Stimulated activated CD4-positive, alpha-beta T cell treated with anti-CD3 and anti-CD28 coated beads, Interleukin-4, amount 100 ng/mL, for 1 hour (primary cell): Measurements from ENCODE around the gene ARRDC2.
"Not testable (repeated sequence)": the region's sequence is repeated elsewhere in the genome, so short reads cannot be mapped to it uniquely, and the experiment has no call there.

Experiments
- DNase-seq: peaks from one replicate; pipeline ENCODE4 v3.0.0-alpha.2; 2020

ARRDC2 gene

DNA sequence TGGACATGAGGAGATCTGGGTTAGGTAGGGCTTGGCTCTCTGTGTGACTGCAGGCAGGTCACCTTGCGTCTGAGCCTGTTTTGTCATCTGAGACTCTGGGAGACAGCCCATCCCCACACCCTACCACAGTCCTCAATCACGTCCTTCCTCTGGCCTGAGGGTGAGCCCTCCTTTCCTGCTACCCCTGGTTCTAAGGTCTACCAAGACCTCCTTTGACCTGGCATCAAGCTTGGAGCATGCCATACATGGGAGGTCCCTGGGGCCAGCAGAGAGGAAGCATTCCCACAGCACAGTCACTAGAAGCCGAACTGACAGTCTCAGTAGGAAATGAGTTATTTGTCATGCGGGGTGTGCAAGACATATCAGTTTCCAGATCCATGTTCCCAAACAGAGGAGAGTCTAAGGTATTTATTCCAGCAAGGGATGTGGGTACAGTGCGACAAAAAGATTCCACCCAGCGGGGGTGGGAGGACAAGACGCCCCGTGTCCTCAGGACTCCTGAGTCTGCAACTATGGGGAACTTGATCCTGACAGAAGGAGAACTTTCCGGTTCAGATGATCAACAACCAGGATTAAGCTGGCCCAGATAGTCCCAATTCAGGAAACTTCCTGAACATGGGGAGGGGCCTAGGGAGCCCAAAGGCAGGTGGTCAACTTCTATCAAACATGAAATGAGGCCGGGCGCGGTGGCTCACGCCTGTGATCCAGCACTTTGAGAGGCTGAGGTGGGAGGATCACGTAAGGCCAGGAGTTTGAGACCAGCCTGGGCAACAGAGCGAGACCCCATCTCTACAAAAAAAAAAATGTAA, 9.5 kb downstream of the ARRDC2 start:
- DNase-seq: no peak

DNA sequence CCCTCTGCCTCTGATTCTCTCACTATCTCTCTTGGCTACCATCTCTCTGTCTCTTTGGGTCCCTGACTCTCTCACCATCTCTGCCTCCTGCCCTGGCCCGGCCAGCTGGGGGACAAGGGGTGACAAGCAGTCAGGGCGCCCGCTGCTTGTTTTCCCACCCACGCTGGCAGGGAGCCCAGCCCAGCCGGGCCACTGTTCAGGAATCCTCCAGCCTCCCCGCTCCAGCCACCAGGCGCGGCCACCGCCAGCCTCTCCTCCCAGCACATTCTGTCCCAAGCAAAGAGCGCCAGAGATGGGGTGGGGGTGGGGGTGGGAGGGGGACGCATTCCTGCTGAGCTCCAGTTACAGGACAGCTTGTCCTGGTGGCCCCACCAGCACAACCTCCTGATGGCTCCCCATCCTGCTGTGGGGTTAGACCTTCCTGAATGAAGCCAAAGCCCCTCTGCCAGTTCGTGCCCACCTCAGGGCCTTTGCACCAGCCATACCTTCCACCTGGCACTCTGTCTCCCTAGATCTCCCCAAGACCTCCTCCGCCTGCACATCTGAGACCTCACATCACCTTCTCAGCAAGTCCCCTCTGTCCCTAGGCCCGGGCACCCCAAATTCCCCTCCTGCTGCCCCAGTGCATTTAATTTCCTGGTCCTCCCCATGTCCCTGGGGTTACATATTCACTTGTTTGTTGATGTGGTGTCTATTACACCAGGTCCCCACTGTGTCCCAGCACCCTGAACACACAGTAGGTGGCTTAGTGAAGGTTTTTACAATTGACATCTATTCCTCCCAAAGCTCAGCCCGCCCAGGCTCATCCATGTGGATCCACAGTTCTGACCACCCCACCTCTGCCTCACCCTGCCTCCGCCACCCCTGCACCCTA, 12.5 kb downstream of the ARRDC2 start:
- no peak for DNase-seq

DNA sequence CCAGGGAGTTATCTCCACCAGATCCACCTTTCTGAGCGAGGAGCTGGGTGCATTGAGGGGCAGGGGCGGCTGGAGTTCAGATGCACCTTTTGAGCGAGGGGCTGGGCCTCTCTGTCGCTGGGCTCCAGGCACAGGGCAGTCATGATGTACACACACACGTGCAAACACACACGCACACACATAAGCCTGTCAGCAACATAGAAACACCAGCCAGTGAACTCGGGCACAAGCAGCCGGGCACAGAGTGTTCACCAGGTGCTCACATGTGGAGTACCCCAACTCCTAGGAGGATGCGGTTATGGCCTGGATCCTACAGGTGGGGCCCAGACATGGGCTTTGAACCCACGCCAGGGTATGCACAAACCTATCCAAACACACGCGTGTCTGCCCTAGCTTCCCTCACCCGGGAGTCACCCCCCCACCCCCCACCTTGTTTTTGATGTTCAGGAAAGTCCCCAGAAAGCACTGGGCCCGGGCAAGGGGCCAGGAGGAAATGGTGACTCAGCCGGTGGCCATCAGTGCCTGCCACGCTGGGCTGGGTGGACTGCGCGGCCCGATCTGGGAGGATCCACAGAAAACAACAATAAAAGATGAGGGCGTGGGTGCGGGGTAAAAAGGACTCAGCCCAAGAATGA, 13.3 kb downstream of the ARRDC2 start:
- DNase-seq: peak; percentile 64

DNA sequence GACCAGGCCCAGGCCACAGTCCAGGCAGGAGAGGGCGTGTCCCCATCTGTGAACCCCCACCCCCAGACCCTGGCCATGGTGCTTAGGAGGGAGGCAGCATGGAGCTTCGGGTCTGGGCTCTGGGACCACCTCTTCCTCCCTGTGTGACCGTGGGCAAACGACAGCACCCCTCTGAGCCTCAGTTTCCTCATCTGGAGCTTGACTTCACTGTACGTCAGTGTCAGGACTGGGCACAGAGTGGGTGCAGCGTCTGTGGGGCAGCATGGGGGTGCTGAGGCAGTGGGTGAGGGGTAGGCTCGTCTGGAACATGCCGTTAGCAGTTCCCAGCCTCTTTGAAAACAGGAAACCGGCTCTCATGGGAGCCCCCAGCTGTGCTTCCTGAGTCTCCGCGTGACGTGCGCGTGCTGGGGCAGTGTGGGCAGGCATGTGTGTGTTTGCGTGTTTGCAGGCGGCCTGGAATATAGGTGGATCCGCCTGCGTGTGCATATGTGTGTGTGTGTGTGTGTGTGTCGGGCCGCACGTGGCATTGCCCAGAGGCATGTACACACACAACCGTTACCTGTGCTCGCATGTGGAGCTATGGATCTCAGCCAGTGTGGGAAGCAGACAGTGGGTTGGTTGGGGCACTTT, 15.8 kb downstream of the ARRDC2 start:
- peak; percentile 56 for DNase-seq

DNA sequence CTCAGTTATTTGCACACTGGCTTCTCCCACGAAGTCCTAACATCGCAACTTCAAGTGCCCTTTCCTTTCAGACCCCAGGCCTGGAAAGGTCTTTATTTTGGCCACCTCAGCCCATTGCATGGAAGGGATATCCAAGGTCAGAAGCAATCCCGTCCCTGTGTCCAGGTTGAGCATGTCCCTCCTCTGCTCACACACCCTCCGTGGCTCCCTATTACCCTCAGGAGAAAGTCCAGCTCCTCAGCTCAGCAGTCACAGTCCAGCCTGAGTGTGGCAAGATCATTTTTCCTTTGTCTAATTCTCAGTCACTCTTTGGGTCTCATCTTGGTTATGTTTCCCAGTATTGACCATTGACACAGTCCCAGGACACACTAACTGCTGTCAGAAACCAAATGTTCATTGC, 19.2 kb downstream of the ARRDC2 start:
- DNase-seq: no peak

DNA sequence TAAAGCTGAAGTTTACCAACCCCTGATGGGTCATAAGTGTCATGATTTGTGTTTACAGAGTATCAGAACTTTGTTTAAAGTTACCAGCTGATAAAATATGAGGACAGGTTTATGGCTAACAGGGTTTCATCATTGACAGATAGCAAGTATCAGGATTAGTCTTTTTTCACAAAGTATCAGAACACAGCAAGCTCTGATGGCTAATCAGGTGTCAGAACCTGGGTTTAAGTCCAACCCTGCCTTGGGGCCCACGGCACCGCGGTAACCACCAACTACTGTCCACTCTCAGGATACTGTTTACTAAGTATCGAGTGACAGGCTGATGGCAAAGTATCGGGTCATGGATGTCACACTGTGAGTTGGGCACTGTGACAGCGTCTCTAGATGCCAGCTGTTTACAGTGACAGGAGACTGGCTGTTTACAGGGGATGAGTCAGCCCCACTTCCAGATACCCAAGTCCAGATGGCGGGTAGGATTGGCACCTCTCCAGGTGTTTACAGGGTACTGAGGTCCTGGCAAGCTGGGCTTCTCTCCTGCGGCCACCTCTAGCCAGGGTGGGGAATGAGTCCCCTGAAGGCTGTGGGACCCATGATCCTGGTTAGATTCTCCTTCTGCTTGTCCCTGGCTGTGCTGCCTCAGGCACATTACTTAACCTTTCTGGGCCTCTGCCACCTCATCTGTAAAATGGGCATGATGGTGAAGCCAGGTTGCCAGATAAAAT, 21.8 kb downstream of the ARRDC2 start:
- no peak for DNase-seq

DNA sequence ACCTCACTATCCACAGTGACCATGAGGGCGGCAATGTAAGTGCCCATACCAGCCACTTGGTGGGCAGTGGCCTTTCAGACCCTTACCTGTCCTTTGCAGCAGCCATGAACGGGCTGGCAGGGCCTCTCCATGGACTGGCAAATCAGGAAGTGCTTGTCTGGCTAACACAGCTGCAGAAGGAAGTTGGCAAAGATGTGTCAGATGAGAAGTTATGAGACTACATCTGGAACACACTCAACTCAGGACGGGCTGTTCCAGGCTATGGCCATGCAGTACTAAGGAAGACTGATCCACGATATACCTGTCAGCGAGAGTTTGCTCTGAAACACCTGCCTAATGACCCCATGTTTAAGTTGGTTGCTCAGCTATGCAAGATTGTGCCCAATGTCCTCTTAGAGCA, 23.4 kb downstream of the ARRDC2 start:
- DNase-seq: not testable (repeated sequence)

DNA sequence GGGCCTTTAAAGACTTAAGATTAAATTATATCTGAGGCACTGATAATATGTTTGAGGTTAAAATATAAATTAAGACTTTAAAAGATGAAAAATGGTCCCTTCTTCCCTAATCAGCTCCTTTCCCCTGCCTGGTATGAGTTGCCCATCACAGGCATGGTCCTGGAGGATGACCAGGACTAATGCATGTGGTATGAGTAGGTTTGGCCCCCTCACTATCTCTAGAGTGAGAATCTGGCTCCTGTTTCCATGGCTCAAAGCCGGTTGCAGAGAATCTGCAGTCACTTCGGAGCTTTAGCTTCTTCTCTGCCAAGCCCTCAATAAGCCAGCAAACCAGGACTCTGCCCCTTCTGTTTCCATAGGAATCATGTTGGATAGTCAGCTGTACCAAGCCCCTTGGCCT, 24.1 kb downstream of the ARRDC2 start:
- not testable (repeated sequence) for DNase-seq

DNA sequence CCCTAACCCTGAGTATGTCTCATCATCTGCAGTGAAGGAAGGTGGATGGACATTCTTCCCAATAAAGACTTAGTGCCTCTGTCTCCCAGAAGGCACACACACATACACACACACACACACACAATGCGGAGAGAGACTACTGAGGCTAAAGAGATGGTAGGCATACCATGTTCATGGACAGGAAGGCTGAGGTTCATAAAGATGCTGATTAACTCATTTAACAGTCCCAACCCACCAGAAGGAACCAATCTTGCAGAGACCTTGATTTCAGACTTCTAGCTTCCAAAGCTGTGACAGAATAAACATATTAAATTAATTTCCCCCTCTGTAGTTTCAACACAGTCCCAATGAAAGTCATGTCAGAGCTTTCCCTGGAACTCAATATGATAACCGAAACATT, 33.1 kb downstream of the ARRDC2 start:
- no peak for DNase-seq

DNA sequence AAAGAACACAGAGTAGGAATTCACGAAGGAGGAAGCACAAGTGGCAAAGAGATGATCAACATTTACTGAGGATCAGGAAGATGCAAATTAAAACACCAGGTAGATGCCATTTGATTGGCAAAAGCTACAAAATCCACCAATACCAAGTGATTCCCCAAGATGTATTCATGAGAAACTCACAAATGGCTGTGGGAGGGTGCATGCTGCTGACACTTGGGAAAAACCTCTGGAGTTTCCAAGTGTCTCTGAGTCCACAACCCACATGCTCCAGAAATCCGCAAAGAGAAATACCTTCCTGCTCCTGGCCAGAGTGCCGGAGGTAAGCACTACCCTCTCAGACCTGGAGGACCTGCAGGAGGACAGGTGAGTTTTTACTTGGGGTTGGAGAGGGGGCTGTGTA, 35.7 kb downstream of the ARRDC2 start:
- DNase-seq: no peak

DNA sequence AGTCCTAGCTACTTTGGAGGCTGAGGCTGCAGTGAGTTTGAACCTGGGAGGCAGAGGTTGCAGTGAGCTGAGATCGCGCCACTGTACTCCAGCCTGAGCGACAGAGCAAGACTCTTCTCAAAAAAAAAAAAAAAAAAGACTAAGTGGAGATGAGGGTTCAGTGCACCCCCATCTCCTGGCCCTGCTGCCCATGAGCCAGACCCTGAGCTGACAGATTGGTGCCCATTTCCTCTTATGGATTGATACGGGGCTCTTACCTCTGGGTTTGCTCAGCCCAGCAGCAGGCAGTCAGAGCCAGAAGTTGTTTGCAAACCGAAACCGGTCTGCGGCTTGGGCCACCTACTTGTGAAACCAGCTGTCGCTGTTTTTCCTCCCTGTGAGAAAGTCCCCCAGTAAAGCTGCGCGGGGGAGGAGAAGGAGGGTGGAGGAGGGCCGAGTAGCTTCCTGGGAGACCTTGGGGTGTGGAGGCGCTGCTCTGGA, 36.9 kb downstream of the ARRDC2 start:
- peak; percentile 81 for DNase-seq

DNA sequence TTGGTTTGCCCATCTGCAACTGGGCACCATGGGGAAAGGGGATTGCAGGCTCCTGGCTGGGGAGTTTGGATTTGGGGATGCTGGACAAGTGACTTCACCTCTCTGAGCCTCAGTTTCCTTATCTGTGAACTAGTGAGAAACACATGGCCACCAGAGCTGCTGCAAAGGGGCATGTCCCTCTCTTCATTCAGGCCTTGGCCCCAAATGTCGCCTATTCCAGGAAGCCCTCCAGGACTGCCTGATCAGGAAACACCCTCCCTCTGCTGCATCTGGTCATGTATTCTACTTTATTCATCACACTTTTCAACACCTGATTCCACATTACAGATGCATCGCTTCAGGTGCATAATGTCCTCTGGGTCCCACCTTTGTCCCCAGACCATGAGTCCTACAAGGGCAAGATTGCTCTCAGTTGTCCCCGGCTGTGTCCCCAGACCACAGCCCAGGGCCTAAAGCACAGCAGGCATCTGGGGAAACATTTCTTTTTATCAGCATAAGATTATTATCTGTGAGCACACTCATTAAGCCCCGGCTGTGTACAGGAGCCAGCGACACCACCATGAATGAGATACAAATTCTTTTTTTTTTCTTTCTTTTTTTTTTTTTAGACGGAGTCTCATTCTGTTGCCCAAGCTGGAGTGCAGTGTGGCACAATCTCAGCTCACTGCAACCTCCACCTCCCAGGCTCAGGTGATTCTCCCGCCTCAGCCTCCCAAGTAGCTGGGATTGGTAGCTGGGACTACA, 37.5 kb downstream of the ARRDC2 start:
- no peak for DNase-seq

DNA sequence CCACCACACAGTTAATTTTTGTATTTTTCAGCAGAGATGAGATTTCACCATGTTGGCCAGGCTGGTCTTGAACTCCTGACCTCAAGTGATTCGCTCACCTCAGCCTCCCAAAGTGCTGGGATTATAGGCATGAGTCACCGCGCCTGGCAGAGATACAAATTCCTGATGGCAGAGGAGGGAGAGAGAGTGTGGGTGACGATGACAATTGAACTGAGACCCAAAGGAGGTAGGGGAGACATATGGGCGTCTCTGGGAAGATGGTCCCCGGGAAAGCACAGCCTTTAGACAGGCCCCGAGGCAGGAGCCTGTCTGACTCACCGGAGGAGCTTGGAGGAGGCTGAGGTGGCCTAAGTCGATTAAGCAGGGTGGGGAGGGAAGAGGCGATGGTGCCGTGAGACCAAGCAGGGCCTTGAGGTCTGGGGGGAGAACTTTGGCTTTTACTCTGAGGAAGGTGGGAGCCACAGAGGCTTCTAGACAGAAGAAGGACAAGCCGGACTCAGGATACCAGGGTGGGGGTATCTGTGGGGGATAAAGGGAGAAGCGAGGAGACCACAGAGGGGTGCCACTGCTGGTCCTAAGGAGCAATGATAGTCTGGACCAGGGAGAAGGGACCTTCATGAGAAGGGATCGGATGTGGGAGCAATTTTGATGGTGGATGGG, 38.2 kb downstream of the ARRDC2 start:
- peak; percentile 26 for DNase-seq

DNA sequence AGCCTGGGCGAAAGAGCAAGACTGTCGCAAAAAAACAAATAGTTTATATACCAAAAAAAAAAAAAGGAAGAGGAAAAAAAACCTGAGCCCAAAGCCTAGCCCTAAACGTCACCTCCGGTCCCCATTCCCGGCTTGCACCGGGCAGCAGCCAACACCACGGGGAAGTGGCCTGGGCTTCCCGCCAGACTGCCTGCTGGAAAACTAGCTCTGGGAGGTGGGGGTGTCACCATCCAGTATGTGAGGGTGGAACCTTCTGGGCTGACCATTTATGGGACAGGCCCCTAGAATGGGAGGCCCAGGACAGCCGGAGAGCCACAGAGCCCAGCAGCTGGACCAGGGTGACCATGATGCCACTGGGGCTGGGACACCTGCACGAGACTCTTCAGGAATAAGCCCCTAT, 41.4 kb downstream of the ARRDC2 start:
- no peak for DNase-seq

DNA sequence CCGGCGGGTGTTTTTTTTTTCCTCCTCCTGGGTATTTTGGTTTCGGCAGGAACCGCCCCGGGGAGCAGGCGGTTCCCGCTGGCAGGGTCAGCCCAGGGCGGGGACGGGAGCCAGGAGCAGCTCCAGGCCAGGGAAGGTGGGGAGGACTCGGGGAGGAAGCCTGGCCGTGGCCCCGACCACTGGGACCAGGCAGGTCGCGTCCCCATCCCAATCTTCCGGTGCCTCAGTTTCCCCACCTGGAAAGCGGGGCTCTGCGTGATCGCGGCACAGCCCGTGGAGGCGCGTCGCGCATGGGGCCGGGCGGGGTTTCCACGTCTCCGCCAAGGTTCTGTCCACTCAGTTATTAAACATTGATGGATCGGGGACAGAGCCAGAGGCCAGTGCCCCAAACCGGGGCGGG, 43.9 kb downstream of the ARRDC2 start:
- no peak for DNase-seq

DNA sequence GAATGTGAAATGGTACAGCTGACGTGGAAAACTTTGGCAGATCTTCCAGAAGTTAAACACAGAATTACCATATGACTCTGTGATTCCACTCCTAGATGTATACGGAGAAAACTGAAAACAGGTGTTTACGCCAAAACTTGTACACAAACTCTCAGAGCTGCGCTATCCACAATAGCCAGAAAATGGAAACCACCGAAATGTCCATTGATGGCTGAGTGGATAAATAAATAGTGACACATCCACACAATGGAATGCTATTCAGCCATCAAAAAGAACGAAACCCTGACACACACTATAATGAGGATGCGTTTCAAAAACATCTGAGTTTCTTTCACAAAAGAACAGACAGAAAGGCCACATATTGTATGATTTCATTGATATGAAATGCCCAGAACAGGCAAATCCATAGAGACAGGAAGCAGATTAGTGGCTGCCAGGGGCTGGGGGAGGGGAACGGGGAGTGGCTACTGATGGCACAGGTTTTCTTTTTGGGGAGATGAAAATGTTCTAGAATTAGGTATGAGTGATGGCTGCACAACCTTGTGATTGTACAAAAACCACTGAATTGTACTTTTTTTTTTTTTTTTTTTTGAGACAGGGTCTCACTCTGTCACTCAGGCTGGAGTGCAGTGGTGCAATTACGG, 45.7 kb downstream of the ARRDC2 start:
- no peak for DNase-seq

DNA sequence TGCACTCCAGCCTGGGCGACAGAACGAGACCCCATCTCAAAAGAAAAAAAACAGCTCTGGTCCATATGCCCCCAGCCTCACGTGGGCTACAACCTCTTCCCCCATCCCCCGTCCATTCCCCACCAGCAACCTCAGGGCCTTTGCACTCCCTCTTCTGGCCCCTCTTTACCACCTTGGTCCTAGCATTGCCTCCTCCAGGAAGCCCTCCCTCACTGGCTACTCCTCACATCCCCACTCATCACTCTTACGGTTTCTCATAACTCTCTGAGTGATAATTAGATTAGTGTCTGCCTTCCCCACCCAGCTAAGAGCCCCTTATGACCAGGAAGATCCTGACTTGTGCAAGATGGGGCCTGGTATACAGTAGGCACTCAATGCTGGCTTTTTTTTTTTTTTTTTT, 48.0 kb downstream of the ARRDC2 start:
- DNase-seq: no peak

DNA sequence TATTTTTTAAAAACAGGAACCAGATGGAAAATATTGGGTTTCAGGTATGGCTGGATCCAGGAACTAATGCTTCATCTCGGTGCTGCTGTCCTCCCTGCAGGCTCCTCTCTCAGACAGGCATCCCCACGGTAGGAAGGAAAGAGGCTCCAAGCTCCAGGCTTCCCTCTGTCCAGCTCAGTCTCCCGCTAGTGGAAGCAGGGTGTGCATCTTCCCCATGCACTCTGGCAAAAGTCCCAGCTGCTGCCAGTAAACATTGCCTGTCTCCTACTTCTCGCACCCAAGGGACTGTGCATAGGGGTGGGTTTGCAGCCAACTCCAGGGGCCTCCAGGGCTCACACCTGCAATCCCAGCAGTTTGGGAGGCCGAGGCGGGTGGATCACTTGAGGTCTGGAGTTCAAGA, 49.6 kb downstream of the ARRDC2 start:
- no peak for DNase-seq

DNA sequence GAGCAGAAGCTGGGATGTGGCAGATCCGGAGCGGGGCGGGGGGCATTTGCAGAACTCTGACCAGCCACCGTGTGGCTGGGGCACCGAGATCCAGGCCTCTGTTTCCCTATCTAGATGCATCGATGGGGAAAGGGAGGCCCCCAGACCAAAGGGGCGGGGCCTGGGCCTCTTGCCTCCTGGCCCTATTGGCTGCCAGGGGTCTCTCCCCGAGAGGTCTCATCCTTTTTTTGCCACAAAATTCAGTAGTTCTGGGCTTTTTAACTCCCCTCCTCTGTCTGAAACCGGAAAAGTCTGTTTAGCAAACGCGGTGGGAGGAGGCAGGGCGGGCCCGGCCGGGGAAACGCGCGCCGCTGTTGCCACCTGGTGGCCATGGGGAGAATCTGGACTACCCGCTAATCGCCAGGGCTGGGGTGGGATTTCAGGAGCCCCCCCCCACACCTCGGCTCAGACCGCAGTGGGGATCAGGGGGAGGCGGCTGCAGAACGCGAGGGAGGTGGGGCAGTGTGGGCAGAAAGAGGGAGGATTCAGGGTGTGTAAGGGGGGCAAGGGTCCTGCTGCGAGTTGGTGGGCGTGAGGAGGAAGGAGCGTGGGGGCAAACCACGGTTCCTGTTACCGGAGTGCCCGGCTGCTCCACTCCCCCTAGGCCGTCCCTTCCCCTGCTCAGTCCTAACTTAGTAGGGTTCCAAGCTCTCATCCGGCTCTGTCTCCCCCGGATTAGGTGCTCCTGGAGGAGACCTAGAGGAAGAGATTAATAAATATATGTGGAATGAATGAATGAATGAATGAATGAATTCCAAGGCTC, 50.4 kb downstream of the ARRDC2 start:
- DNase-seq: peak; percentile 81

DNA sequence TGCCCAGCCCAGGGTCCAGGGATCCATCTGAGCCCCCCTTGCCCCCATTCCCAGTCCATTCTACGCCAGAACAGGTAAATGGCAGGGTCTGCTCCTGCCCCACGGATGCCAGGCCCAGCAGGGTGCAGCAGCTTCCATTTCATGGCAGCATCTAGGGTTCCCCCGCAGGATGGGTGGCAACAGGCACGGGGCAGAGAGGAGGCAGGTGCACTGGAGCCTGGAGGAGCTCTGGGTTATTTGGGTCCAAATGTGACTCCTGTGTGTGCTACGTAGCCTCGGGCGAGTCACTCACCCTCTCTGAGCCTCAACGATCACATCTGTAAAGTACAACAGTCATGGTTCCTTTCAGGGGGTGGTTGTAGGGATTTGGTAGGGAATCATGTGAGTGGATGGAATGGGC, 51.3 kb downstream of the ARRDC2 start:
- DNase-seq: no peak
